ENCODE data around the gene TRIOBP.

TRIOBP gene

GRCh38 chr22:37807410-37808293 is 110.8 kb downstream of the TRIOBP start, which contains the start of gene GCAT:
Gene GCAT, plus strand, starts transcription at chr22:37807934. Its CDS starts 34 bp downstream, at chr22:37807968.
- peak; percentile 99 for DNase-seq (ENCODE audit: low read depth)
- no peak for TF ChIP-seq CTCF (IDR thresholded peaks at IDR 0.05; ENCODE audit: insufficient read depth, low read depth, low read length, missing control alignments)
- peak within 1 kb of the TSS; percentile 79 for H3K4me3 ChIP-seq (ENCODE audit: low read length)

GRCh38 chr22:37808294-37808657 is 111.4 kb downstream of the TRIOBP start:
- peak overlapping the region; percentile 79 for H3K4me3 ChIP-seq (ENCODE audit: low read length)
- peak; percentile 51 for DNase-seq (ENCODE audit: low read depth)
- TF ChIP-seq CTCF (IDR thresholded peaks at IDR 0.05; ENCODE audit: insufficient read depth, low read depth, low read length, missing control alignments) = no peak

DNA sequence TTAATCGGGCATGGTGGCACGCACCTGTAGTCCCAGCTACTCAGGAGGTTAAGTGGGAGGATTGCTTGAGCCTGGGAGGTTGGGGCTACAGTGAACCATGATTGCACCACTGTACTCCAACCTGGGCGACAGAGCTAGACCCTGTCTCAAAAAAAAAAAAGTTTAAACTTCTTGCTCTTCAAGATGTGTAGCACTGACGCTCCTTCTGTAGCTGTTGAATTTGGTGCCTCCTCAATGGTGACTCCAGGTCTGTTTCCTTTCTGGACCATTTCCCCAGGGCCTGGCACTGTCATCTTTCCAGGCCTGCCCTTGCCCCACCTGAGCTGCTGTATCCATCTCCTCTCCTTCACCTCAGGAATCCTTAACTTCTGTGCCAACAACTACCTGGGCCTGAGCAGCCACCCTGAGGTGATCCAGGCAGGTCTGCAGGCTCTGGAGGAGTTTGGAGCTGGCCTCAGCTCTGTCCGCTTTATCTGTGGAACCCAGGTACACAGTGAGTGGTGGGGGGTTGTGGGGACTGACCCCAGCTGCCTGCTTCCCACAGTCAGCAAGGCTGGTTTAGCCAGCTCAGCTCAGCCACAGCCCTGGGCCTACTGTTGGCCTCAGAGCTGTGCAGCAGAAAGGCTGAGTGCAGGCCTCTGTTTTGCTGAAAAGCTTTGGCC is 113.0 kb downstream of the TRIOBP start:
- TF ChIP-seq CTCF (IDR thresholded peaks at IDR 0.05; ENCODE audit: insufficient read depth, low read depth, low read length, missing control alignments) = no peak
- H3K4me3 ChIP-seq (ENCODE audit: low read length) = no peak overlapping the region
- no peak for DNase-seq (ENCODE audit: low read depth)

GRCh38 chr22:37811867-37812266 is 115.0 kb downstream of the TRIOBP start:
- H3K4me3 ChIP-seq (ENCODE audit: low read length) = no peak overlapping the region
- TF ChIP-seq CTCF (IDR thresholded peaks at IDR 0.05; ENCODE audit: insufficient read depth, low read depth, low read length, missing control alignments) = no peak

GRCh38 chr22:37812869-37813678 is 116.2 kb downstream of the TRIOBP start:
- no peak overlapping the region for H3K4me3 ChIP-seq (ENCODE audit: low read length)
- TF ChIP-seq CTCF (IDR thresholded peaks at IDR 0.05; ENCODE audit: insufficient read depth, low read depth, low read length, missing control alignments) = no peak
- no peak for DNase-seq (ENCODE audit: low read depth)

More at GRCh38 chr22:37811867-37812266, 115.0 kb downstream of the TRIOBP start:
- DNase-seq (ENCODE audit: low read depth) = no peak

- TF ChIP-seq CTCF (IDR thresholded peaks at IDR 0.05; ENCODE audit: insufficient read depth, low read depth, low read length, missing control alignments) = no peak
- DNase-seq (ENCODE audit: low read depth) = no peak
- H3K4me3 ChIP-seq (ENCODE audit: low read length) = no peak overlapping the region
Observed at GRCh38 chr22:37815593-37815992, 118.7 kb downstream of the TRIOBP start.

Data from epithelial cell of esophagus (primary cell).